ENCODE results near the gene DOK3.
"Not testable (repeated sequence)": the region's sequence is repeated elsewhere in the genome, so short reads cannot be mapped to it uniquely, and the experiment has no call there.

DOK3 gene

GRCh38 chr5:177491429-177491945, 18.1 kb downstream of the DOK3 start:
- H3K27ac ChIP-seq, result no peak overlapping the region
- TF ChIP-seq CTCF (conservative IDR thresholded peaks at IDR 0.05), result peak; percentile 93
- TF ChIP-seq ZFX (IDR thresholded peaks at IDR 0.05), result no peak

- no peak overlapping the region for H3K27ac ChIP-seq
- TF ChIP-seq ZFX (IDR thresholded peaks at IDR 0.05), result no peak
- no peak for TF ChIP-seq CTCF (conservative IDR thresholded peaks at IDR 0.05)
Measured at GRCh38 chr5:177490992-177491391, 18.6 kb downstream of the DOK3 start.

GRCh38 chr5:177490311-177490991, 19.2 kb downstream of the DOK3 start:
- no peak for TF ChIP-seq ZFX (IDR thresholded peaks at IDR 0.05)
- no peak for TF ChIP-seq CTCF (conservative IDR thresholded peaks at IDR 0.05)
- H3K27ac ChIP-seq, result no peak overlapping the region

- no peak overlapping the region for H3K27ac ChIP-seq
- no peak for TF ChIP-seq ZFX (IDR thresholded peaks at IDR 0.05)
- no peak for TF ChIP-seq CTCF (conservative IDR thresholded peaks at IDR 0.05)
Measured at GRCh38 chr5:177489119-177489716, 20.4 kb downstream of the DOK3 start.

GRCh38 chr5:177487975-177488374, 21.7 kb downstream of the DOK3 start:
- TF ChIP-seq ZFX (IDR thresholded peaks at IDR 0.05) (no peak), CTCF (conservative IDR thresholded peaks at IDR 0.05) (no peak)
- H3K27ac ChIP-seq, result no peak overlapping the region

GRCh38 chr5:177487144-177487543, 22.5 kb downstream of the DOK3 start:
- TF ChIP-seq CTCF (conservative IDR thresholded peaks at IDR 0.05) (no peak), ZFX (IDR thresholded peaks at IDR 0.05) (no peak)
- no peak overlapping the region for H3K27ac ChIP-seq

- TF ChIP-seq ZFX (IDR thresholded peaks at IDR 0.05) (no peak), CTCF (conservative IDR thresholded peaks at IDR 0.05) (no peak)
- H3K27ac ChIP-seq, result no peak overlapping the region
Measured at GRCh38 chr5:177486256-177486655, 23.4 kb downstream of the DOK3 start.

- H3K27ac ChIP-seq, result not testable (repeated sequence)
Measured at GRCh38 chr5:177485753-177486152, 23.9 kb downstream of the DOK3 start.
